Neural cell (in vitro differentiated cells): ENCODE measurements around the gene ARAP2. TPM values are rescaled to one million over a fixed set of nuclear protein-coding genes. Genes with fewer than 3 reads are reported as not detected.

ENCODE experiments used
- H2AFZ ChIP-seq: fragments of 200-600, 300-800 bp; sonication (generic), shearing (Covaris generic); 2 replicates; pipeline ENCODE4 v1.6.0; 2014; ENCODE audit warnings: low read depth, mild to moderate bottlenecking, antibody characterized with exemption, low read length, moderate library complexity
- H3F3A ChIP-seq: fragments of 200-600 bp; shearing (Covaris generic); 2 replicates; pipeline ENCODE4 v1.6.1; 2016; ENCODE audit warnings: mild to moderate bottlenecking, moderate library complexity, mixed read lengths, antibody characterized with exemption, low read length; ENCODE audit not compliant: insufficient read depth, poor library complexity, severe bottlenecking
- H3K27ac ChIP-seq: fragments of 200-600, 300-800 bp; sonication (generic), shearing (Covaris generic); 2 replicates; pipeline ENCODE4 v1.5.1; 2014; ENCODE audit warnings: mild to moderate bottlenecking, low read length, moderate library complexity
- H3K27me3 ChIP-seq: fragments of 300-800, 200-600 bp; sonication (generic), shearing (Covaris generic); 2 replicates; pipeline ENCODE4 v1.6.0; 2014; ENCODE audit warnings: mild to moderate bottlenecking, low read depth, low read length, moderate library complexity; ENCODE audit not compliant: insufficient read depth
- H3K36me3 ChIP-seq: fragments of 300-800, 200-600 bp; sonication (generic), shearing (Covaris generic); 2 replicates; pipeline ENCODE4 v1.5.1; 2014; ENCODE audit warnings: mild to moderate bottlenecking, antibody characterized with exemption, low read length, moderate library complexity; ENCODE audit not compliant: insufficient read depth
- H3K4me2 ChIP-seq: fragments of 300-800, 200-600 bp; sonication (generic), shearing (Covaris generic); 2 replicates; pipeline ENCODE4 v1.6.0; 2014; ENCODE audit warnings: mild to moderate bottlenecking, low read length
- H3K4me3 ChIP-seq: fragments of 300-800, 200-600 bp; sonication (generic), shearing (Covaris generic); 2 replicates; pipeline ENCODE4 v1.5.1; 2014; ENCODE audit warnings: mild to moderate bottlenecking, low read length, moderate library complexity
- H3K79me2 ChIP-seq: fragments of 200-600 bp; shearing (Covaris generic); replicated peaks from 2 replicates; pipeline ENCODE4 v1.6.0; 2014; ENCODE audit warnings: mild to moderate bottlenecking, low read length, moderate library complexity; ENCODE audit not compliant: insufficient read depth
- H3K9ac ChIP-seq: fragments of 300-800, 200-600 bp; sonication (generic), shearing (Covaris generic); 2 replicates; pipeline ENCODE4 v1.6.1; 2016; ENCODE audit warnings: mild to moderate bottlenecking, low read length, mixed read lengths
- H3K9me2 ChIP-seq: fragments of 200-600 bp; shearing (Covaris generic); 2 replicates; pipeline ENCODE4 v1.6.1; 2016; ENCODE audit warnings: mild to moderate bottlenecking, low read length, mixed read lengths; ENCODE audit not compliant: insufficient read depth
- H3K9me3 ChIP-seq: fragments of 200-600, 300-800 bp; sonication (generic), shearing (Covaris generic); 2 replicates; pipeline ENCODE4 v1.6.1; 2016; ENCODE audit warnings: mild to moderate bottlenecking, mixed run types, low read length, moderate library complexity, mixed read lengths
- H4K20me1 ChIP-seq: fragments of 200-600 bp; shearing (Covaris generic); 2 replicates; pipeline ENCODE4 v1.6.1; 2016; ENCODE audit warnings: mild to moderate bottlenecking, mixed run types; ENCODE audit not compliant: insufficient read depth
- EP300 ChIP-seq: fragments of 450-650 bp; conservative IDR thresholded peaks from 2 replicates; pipeline ENCODE4 v1.6.1; 2014; ENCODE audit warnings: antibody characterized with exemption, mild to moderate bottlenecking, moderate library complexity; ENCODE audit not compliant: poor library complexity, severe bottlenecking
- EZH2 ChIP-seq: fragments of 200-600, 300-800 bp; shearing (Covaris generic), sonication (generic); IDR thresholded peaks from 2 replicates; pipeline ENCODE4 v1.6.1; 2014; ENCODE audit warnings: antibody characterized with exemption, low read length, borderline replicate concordance, mild to moderate bottlenecking; ENCODE audit not compliant: insufficient read depth, poor library complexity, severe bottlenecking
- MXI1 ChIP-seq: fragments of 450-650 bp; conservative IDR thresholded peaks from 2 replicates; pipeline ENCODE4 v1.6.1; 2014; ENCODE audit warnings: antibody characterized with exemption, mild to moderate bottlenecking; ENCODE audit not compliant: poor library complexity, severe bottlenecking
- POLR2AphosphoS5 ChIP-seq: IDR thresholded peaks from 2 replicates; pipeline ENCODE4 v1.6.1; 2012
- RAD21 ChIP-seq: fragments of 450-650 bp; conservative IDR thresholded peaks from 2 replicates; pipeline ENCODE4 v1.6.1; 2014; ENCODE audit warnings: antibody characterized with exemption, mild to moderate bottlenecking, moderate library complexity
- SMC3 ChIP-seq: fragments of 450-650 bp; conservative IDR thresholded peaks from 2 replicates; pipeline ENCODE4 v1.6.1; 2014; ENCODE audit warnings: antibody characterized with exemption, mild to moderate bottlenecking, moderate library complexity; ENCODE audit not compliant: poor library complexity
- TAF1 ChIP-seq: IDR thresholded peaks from 2 replicates; pipeline ENCODE4 v1.6.1; 2012; ENCODE audit warnings: low read depth
- polyA plus RNA-seq: library from polyadenylated mRNA; depleted of rRNA; stranded (reverse); fragments of >200 nt; gene quantifications from 2 replicates; pipeline ENCODE4 v1.2.3, GENCODE V29; 2014
- TF ChIP-seq, protein P1 (sequence below): IDR thresholded peaks from 2 replicates; pipeline ENCODE4 v1.6.1; 2012; ENCODE audit warnings: borderline replicate concordance
- TF ChIP-seq, protein P2 (sequence below): fragments of 450-650 bp; IDR thresholded peaks from 2 replicates; pipeline ENCODE4 v1.5.1; 2014; ENCODE audit warnings: antibody characterized with exemption, mild to moderate bottlenecking, moderate library complexity; ENCODE audit not compliant: poor library complexity, severe bottlenecking

The ARAP2 gene
- polyA plus RNA-seq, 1 donor from 2014 or later = 2.1 TPM

DNA sequence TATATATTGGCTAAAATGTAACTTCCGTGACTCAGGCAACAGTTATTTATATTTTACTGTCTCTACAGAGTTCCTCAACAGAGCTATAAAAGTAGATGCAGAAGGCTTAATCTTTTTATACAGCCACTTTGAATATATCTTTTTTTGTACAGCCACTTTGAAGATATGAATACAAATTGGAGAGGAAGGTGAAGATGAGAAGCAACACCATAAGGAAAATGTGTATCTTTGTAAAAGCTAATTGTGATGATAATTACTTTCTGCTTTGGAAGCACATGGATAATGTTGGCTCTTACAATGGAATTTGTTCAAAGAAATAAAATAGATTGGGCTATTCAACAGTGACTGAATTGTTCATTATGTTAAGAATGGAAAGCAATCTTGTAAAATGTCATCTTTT, 205.8 kb downstream of the ARAP2 start:
- Histone ChIP-seq H3K27ac (no peak overlapping the region), H4K20me1 (no peaks in the 10 kb centered on the region)

DNA sequence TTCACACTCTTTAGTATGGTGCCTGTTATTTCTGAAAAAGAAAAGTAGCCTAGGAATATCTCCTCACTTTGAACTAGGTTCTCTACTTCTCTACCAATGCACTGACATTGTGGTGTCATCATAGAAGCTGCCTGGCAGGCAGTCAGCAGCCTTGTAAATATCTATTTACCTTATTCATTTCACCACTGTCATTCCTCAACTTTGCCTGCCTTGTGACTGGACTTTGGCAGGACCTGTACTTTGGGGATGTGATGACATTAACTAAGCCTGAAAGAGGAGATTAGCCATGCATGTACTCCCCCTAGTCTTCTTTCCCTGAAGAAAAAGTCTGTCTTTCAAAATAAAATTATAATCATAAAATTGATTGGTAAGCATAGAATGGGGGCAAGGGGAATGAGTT, 207.2 kb downstream of the ARAP2 start:
- H2AFZ ChIP-seq = no peak overlapping the region
- TF ChIP-seq TAF1 (no peak), POLR2AphosphoS5 (no peak), EP300 (no peak), RAD21 (no peak), EZH2 (no peak), MXI1 (no peak), SMC3 (no peak)
- TF ChIP-seq, protein P1, sequence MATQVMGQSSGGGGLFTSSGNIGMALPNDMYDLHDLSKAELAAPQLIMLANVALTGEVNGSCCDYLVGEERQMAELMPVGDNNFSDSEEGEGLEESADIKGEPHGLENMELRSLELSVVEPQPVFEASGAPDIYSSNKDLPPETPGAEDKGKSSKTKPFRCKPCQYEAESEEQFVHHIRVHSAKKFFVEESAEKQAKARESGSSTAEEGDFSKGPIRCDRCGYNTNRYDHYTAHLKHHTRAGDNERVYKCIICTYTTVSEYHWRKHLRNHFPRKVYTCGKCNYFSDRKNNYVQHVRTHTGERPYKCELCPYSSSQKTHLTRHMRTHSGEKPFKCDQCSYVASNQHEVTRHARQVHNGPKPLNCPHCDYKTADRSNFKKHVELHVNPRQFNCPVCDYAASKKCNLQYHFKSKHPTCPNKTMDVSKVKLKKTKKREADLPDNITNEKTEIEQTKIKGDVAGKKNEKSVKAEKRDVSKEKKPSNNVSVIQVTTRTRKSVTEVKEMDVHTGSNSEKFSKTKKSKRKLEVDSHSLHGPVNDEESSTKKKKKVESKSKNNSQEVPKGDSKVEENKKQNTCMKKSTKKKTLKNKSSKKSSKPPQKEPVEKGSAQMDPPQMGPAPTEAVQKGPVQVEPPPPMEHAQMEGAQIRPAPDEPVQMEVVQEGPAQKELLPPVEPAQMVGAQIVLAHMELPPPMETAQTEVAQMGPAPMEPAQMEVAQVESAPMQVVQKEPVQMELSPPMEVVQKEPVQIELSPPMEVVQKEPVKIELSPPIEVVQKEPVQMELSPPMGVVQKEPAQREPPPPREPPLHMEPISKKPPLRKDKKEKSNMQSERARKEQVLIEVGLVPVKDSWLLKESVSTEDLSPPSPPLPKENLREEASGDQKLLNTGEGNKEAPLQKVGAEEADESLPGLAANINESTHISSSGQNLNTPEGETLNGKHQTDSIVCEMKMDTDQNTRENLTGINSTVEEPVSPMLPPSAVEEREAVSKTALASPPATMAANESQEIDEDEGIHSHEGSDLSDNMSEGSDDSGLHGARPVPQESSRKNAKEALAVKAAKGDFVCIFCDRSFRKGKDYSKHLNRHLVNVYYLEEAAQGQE = no peak
- TF ChIP-seq, protein P2, sequence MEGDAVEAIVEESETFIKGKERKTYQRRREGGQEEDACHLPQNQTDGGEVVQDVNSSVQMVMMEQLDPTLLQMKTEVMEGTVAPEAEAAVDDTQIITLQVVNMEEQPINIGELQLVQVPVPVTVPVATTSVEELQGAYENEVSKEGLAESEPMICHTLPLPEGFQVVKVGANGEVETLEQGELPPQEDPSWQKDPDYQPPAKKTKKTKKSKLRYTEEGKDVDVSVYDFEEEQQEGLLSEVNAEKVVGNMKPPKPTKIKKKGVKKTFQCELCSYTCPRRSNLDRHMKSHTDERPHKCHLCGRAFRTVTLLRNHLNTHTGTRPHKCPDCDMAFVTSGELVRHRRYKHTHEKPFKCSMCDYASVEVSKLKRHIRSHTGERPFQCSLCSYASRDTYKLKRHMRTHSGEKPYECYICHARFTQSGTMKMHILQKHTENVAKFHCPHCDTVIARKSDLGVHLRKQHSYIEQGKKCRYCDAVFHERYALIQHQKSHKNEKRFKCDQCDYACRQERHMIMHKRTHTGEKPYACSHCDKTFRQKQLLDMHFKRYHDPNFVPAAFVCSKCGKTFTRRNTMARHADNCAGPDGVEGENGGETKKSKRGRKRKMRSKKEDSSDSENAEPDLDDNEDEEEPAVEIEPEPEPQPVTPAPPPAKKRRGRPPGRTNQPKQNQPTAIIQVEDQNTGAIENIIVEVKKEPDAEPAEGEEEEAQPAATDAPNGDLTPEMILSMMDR = no peak
- H3K79me2 ChIP-seq = no peaks in the 10 kb centered on the region

More for the DNA sequence above, 205.8 kb downstream of the ARAP2 start:
- Histone ChIP-seq H3K9me2 (no peaks in the 10 kb centered on the region), H3F3A (no peaks in the 10 kb centered on the region), H3K9ac (no peak overlapping the region), H3K27me3 (no peaks in the 10 kb centered on the region), H3K9me3 (no peaks in the 10 kb centered on the region), H3K4me3 (no peak overlapping the region), H3K36me3 (no peaks in the 10 kb centered on the region), H3K4me2 (no peak overlapping the region), H2AFZ (no peak overlapping the region), H3K79me2 (no peaks in the 10 kb centered on the region)
- TF ChIP-seq SMC3 (no peak), RAD21 (no peak), MXI1 (no peak), POLR2AphosphoS5 (no peak), TAF1 (no peak), EP300 (no peak), EZH2 (no peak)
- TF ChIP-seq, protein P1 = no peak
- TF ChIP-seq, protein P2 = no peak

More for the DNA sequence above, 207.2 kb downstream of the ARAP2 start:
- Histone ChIP-seq H4K20me1 (no peaks in the 10 kb centered on the region), H3F3A (no peaks in the 10 kb centered on the region), H3K9me2 (no peaks in the 10 kb centered on the region), H3K9me3 (no peaks in the 10 kb centered on the region), H3K27ac (no peak overlapping the region), H3K27me3 (no peaks in the 10 kb centered on the region), H3K4me3 (no peak overlapping the region), H3K4me2 (no peak overlapping the region), H3K36me3 (no peaks in the 10 kb centered on the region), H3K9ac (no peak overlapping the region)
